ENCODE measurements around the gene PPP1R3F.

- no peak for TF ChIP-seq CTCF (IDR thresholded peaks at IDR 0.05)
- no peak for TF ChIP-seq ZFX (IDR thresholded peaks at IDR 0.05; ENCODE audit: borderline replicate concordance)
Measured at GRCh38 chrX:49303346-49303745, 33.8 kb downstream of the PPP1R3F start, which contains the start of gene GAGE10.

All from 22Rv1 (cell line).